GM23248 (cell line): ENCODE results near the gene DMRT3. TPM values are rescaled to one million over a fixed set of nuclear protein-coding genes. Genes with fewer than 3 reads are reported as not detected.
A peak's percentile ranks its signal among the peaks of the same experiment; 100 is the strongest.

ENCODE experiments used
- DNase-seq: peaks from one replicate; pipeline ENCODE4 v3.0.0-alpha.2; 2015
- H2AFZ ChIP-seq: fragments of 200-600 bp; sonication (generic); 2 replicates; pipeline ENCODE4 v1.6.1; 2016; ENCODE audit warnings: antibody characterized with exemption
- H3F3A ChIP-seq: fragments of 200-600 bp; sonication (generic); 2 replicates; pipeline ENCODE4 v1.6.1; 2016; ENCODE audit warnings: mild to moderate bottlenecking, antibody characterized with exemption, mixed run types; ENCODE audit not compliant: insufficient read depth
- H3K27ac ChIP-seq: fragments of 200-600 bp; sonication (generic); 2 replicates; pipeline ENCODE4 v1.5.1; 2016; ENCODE audit warnings: mild to moderate bottlenecking
- H3K27me3 ChIP-seq: fragments of 200-600 bp; sonication (generic); replicated peaks from 2 replicates; pipeline ENCODE4 v1.6.1; 2016; ENCODE audit warnings: mild to moderate bottlenecking; ENCODE audit not compliant: insufficient read depth
- H3K36me3 ChIP-seq: fragments of 200-600 bp; sonication (generic); 2 replicates; pipeline ENCODE4 v1.6.1; 2016; ENCODE audit warnings: low read depth, mild to moderate bottlenecking
- H3K4me1 ChIP-seq: fragments of 200-600 bp; sonication (generic); 2 replicates; pipeline ENCODE4 v1.6.1; 2016; ENCODE audit warnings: mild to moderate bottlenecking; ENCODE audit not compliant: insufficient read depth
- H3K4me2 ChIP-seq: fragments of 200-600 bp; sonication (generic); one replicate; pipeline ENCODE4 v1.6.1; 2016; ENCODE audit warnings: mild to moderate bottlenecking; ENCODE audit not compliant: unreplicated experiment
- H3K4me3 ChIP-seq: fragments of 200-600 bp; sonication (generic); 2 replicates; pipeline ENCODE4 v1.5.1; 2016; ENCODE audit warnings: mild to moderate bottlenecking
- H3K79me2 ChIP-seq: fragments of 200-600 bp; sonication (generic); 2 replicates; pipeline ENCODE4 v1.6.1; 2016; ENCODE audit warnings: mild to moderate bottlenecking; ENCODE audit not compliant: insufficient read depth
- H3K9ac ChIP-seq: fragments of 200-600 bp; sonication (generic); 2 replicates; pipeline ENCODE4 v1.6.1; 2016; ENCODE audit warnings: mild to moderate bottlenecking
- H3K9me2 ChIP-seq: fragments of 200-600 bp; sonication (generic); 2 replicates; pipeline ENCODE4 v1.6.1; 2016; ENCODE audit warnings: mixed run types, mild to moderate bottlenecking, moderate library complexity; ENCODE audit not compliant: insufficient read depth
- H3K9me3 ChIP-seq: fragments of 200-600 bp; sonication (generic); one replicate; pipeline ENCODE4 v1.6.1; 2017; ENCODE audit warnings: low read depth
- H4K20me1 ChIP-seq: fragments of 200-600 bp; sonication (generic); 2 replicates; pipeline ENCODE4 v1.6.0; 2016; ENCODE audit not compliant: insufficient read depth
- EZH2 ChIP-seq: fragments of 200-600 bp; sonication (generic); IDR thresholded peaks from 2 replicates; pipeline ENCODE4 v1.6.1; 2018; ENCODE audit warnings: antibody characterized with exemption, mild to moderate bottlenecking; ENCODE audit not compliant: insufficient read depth, poor library complexity, severe bottlenecking
- EZH2phosphoT487 ChIP-seq: fragments of 200-600 bp; sonication (generic); IDR thresholded peaks from 2 replicates; pipeline ENCODE4 v1.6.1; 2018; ENCODE audit warnings: antibody characterized with exemption, moderate library complexity, mild to moderate bottlenecking, low read depth; ENCODE audit not compliant: insufficient read depth
- WGBS, 2 experiments: methylation state at CpG; one replicate each; pipeline ENCODE4 v1.1.6; 2015 to 2017; ENCODE audit warnings: low lambda C conversion rate in 2 of 2, low coverage in 1 of 2; ENCODE audit errors: missing lambda C conversion rate in 2 of 2; 5-methylcytosine and 5-hydroxymethylcytosine counted together
- in situ Hi-C: fragments of 300-500 bp; cut with MboI; formaldehyde crosslinking; loops from 2 replicates; pipeline ENCODE4 v1.15.0; 2020
- polyA plus RNA-seq: library from polyadenylated mRNA; unstranded; fragments of >200 nt; fragmentation: Nextera tagmentation; extraction: Ambion mirVana; gene quantifications from 2 replicates; pipeline ENCODE4 v1.2.1, GENCODE V29; 2016
- total RNA-seq: library from RNA; depleted of rRNA; stranded (reverse); fragments of >200 nt; shearing (Covaris generic); gene quantifications from 2 replicates; pipeline ENCODE4 v1.2.3, GENCODE V29; 2014

Gene DMRT3
- total and polyA plus RNA-seq, 2 experiments from 2014 or later = not detected

- TF ChIP-seq EZH2 = no peak
- no peak for TF ChIP-seq EZH2phosphoT487
- H3K4me1 ChIP-seq = no peaks in the 10 kb centered on the region
- H3K79me2 ChIP-seq = no peaks in the 10 kb centered on the region
- no peaks in the 10 kb centered on the region for H3K36me3 ChIP-seq
- H4K20me1 ChIP-seq = no peaks in the 10 kb centered on the region
- DNase-seq = no peak
- H3K27me3 ChIP-seq = peaks cover 20% of the 10 kb centered on the region
- no peaks in the 10 kb centered on the region for H3F3A ChIP-seq
- H3K9me2 ChIP-seq = no peaks in the 10 kb centered on the region
- no peak overlapping the region for H3K4me2 ChIP-seq
- no peak overlapping the region for H3K4me3 ChIP-seq
- H3K9ac ChIP-seq = no peak overlapping the region
- no peak overlapping the region for H3K27ac ChIP-seq
- 30 to 39% methylated on average over 4 of the region's 4 CpGs for WGBS, 2 experiments
- H3K9me3 ChIP-seq = no peaks in the 10 kb centered on the region
- H2AFZ ChIP-seq = no peak overlapping the region
- in situ Hi-C loops = no loop called here
These were observed 43.1 kb upstream of the DMRT3 start for GRCh38 chr9:933356-933755.

DNA sequence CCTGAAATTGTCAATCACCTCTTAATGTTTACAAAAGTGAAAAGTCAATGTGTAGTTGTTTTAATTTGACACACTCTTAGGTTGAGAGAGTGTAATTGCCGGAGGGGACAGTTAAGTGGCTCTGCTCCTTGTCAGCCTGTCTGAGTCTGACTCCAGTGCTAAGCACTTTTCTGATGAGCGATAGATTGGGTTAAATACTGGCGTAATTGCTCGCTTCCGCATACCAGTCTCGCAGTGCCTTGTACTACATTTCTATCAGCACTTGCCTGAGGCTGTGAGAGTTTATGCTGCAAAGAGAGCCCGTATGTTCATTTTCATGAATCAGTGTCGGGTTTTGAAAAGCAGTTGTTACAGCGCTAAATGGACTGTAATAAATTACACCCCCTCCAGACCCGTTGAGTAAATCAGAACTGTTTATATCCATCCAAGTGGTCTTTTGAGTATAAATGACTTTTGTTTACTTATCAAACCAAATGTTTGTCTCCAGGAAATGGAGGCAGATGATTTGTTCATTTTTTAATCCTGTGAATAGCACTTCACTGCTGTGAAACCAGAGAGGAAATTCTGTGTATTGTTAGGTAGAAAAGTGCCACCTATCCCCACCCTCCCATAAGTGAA, 41.0 kb upstream of the DMRT3 start:
- Histone ChIP-seq H3K4me3 (no peak overlapping the region), H3K9ac (no peak overlapping the region), H4K20me1 (no peaks in the 10 kb centered on the region), H3K4me2 (no peak overlapping the region), H3K9me3 (no peaks in the 10 kb centered on the region), H3K4me1 (no peaks in the 10 kb centered on the region), H3K79me2 (no peaks in the 10 kb centered on the region), H3K27ac (no peak overlapping the region), H3K36me3 (no peaks in the 10 kb centered on the region), H3F3A (no peaks in the 10 kb centered on the region), H3K27me3 (peaks cover 20% of the 10 kb centered on the region), H3K9me2 (no peaks in the 10 kb centered on the region), H2AFZ (no peak overlapping the region)
- WGBS, 2 experiments = 6 to 16% methylated on average over 10 of the region's 10 CpGs
- peak; percentile 41 for DNase-seq
- no peak for TF ChIP-seq EZH2phosphoT487
- TF ChIP-seq EZH2 = no peak
- in situ Hi-C loops = no loop called here

GRCh38 chr9:942805-943580, 33.5 kb upstream of the DMRT3 start:
- no peaks in the 10 kb centered on the region for H3K79me2 ChIP-seq
- no peaks in the 10 kb centered on the region for H3K4me1 ChIP-seq
- 9 to 13% methylated on average over 6 of the region's 6 CpGs for WGBS, 2 experiments
- H3K4me3 ChIP-seq = no peak overlapping the region
- no peaks in the 10 kb centered on the region for H3F3A ChIP-seq
- H3K36me3 ChIP-seq = no peaks in the 10 kb centered on the region
- DNase-seq = no peak
- no peak overlapping the region for H3K9ac ChIP-seq
- H3K9me2 ChIP-seq = no peaks in the 10 kb centered on the region
- H3K27ac ChIP-seq = no peak overlapping the region
- no peak for TF ChIP-seq EZH2
- TF ChIP-seq EZH2phosphoT487 = no peak
- in situ Hi-C loops = no loop called here
- no peak overlapping the region for H2AFZ ChIP-seq
- H3K9me3 ChIP-seq = no peaks in the 10 kb centered on the region
- H3K4me2 ChIP-seq = no peak overlapping the region
- no peaks in the 10 kb centered on the region for H4K20me1 ChIP-seq
- no peaks in the 10 kb centered on the region for H3K27me3 ChIP-seq

- H3K4me1 ChIP-seq = no peaks in the 10 kb centered on the region
- no peaks in the 10 kb centered on the region for H3K79me2 ChIP-seq
- H3K9me3 ChIP-seq = no peaks in the 10 kb centered on the region
- no peak overlapping the region for H3K9ac ChIP-seq
- no peak for DNase-seq
- no peaks in the 10 kb centered on the region for H3F3A ChIP-seq
- in situ Hi-C loops = no loop called here
- no peak for TF ChIP-seq EZH2
- no peak for TF ChIP-seq EZH2phosphoT487
- no peaks in the 10 kb centered on the region for H4K20me1 ChIP-seq
- no peak overlapping the region for H3K4me2 ChIP-seq
- no peaks in the 10 kb centered on the region for H3K36me3 ChIP-seq
- H3K9me2 ChIP-seq = no peaks in the 10 kb centered on the region
- no peak overlapping the region for H2AFZ ChIP-seq
- 34 to 37% methylated on average over 3 of the region's 3 CpGs for WGBS, 2 experiments
- peaks cover 34% of the 10 kb centered on the region; the same call in 1 of the 2 replicates for H3K27me3 ChIP-seq
- H3K4me3 ChIP-seq = no peak overlapping the region
- no peak overlapping the region for H3K27ac ChIP-seq
These were observed 28.5 kb upstream of the DMRT3 start for GRCh38 chr9:947985-948384.
